Smooth muscle cell of the pulmonary artery (primary cell): ENCODE data around the gene COL26A1. TPM values are rescaled to one million over a fixed set of nuclear protein-coding genes. Genes with fewer than 3 reads are reported as not detected.

Experiments used
- total RNA-seq: library from RNA; depleted of rRNA; stranded (reverse); fragments of >200 nt; gene quantifications from 2 replicates; pipeline ENCODE4 v1.2.3, GENCODE V29; 2014

COL26A1 gene
- total RNA-seq: not detected in 2 replicates

DNA sequence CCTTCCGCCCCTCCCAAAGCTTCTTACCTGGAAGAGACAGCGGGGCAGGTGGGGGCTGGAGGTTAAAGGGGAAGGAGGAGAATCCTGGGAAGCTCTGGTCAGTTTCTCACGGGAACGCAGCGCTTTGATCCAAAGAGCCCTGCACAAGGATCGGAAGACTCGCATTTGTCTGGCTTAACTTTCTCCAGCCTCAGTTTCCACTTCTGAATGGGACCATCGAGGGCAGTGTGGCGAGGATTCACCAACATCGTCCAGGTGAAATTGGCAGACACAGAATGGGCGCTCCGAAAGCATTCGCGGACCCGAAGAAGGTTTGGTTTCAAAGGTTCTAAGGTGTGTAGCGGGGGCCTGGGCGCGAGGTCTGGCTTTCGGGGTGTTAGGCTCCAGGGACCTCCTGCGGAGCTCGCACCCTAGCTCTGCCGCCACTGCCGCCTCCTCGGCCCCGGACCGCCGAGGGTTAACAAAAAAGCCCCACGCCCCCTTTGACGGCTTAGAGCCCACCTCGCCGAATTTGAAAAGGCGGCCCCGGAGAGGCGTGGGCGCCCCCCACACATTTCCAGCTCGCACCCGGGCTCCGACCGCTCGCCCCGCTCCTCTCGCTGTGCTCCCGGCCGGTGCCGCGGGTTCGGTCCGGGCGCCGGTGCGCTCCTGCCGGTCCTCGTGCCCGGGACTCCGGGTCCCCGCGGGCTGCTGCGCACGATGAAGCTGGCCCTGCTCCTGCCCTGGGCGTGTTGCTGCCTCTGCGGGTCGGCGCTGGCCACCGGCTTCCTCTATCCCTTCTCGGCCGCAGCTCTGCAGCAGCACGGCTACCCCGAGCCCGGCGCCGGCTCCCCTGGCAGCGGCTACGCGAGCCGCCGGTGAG lies at the start of gene COL26A1:
Gene COL26A1, plus strand, starts transcription at position 542 of the 862 bp plus-strand sequence. Its CDS starts 158 bp downstream, at position 700.

DNA sequence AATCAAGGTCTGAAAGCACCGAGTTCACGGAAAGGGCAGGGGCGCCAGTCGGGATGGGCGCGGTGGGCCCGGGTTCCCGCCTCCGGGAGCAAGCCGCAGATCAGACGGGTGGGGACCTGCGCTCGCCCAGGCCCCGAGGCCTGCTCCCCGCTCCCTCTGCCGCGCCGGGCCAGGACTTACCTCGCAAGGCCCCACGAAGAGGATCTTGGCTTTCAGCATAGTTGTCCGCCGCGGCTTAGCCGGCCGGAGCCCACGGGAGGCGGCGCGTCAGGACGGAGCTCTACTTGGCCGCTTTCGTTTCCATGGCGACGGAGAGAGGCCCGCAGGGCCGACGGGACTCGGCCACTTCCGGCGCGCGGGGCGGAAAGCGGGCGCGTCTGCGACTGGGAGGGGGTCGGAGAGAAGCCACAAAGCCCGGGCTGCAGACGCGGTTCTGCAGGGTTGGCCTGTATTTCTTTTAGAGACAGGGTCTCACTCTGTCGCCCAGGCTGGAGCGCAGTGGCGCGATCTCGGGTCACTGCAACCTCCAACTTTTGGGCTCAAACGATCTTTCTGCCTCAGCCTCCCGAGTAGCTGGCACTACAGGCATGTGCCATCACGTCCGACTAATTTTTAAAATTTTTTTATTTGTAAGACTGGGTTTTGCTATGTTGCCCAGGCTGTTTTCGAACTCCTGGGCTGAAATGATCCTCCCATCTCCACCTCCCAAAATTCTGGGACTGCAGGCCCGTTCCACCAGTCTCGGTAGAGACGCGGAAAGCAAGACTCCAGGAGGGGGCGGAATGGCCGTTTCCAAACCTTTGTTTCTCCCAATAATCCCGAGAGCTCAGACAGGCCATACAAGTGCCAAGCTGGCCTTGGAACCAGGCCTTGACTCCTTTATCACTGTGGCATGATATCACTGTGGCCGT lies 40.9 kb upstream of the COL26A1 start, which contains the start of gene IFT22:
Gene IFT22, minus strand, starts transcription at position 322 of the 911 bp plus-strand sequence. Its CDS starts 103 bp downstream, at position 219.

Other genes starting within 250 kb of the COL26A1 start
- gene SERPINE1, start 235.8 kb upstream of the COL26A1 start, total RNA-seq: 1,589 and 2,809 TPM in 2 replicates
- 87.7 and 89.2 TPM in 2 replicates for gene AP1S1, start 208.4 kb upstream of the COL26A1 start, total RNA-seq
- gene VGF, start 197.3 kb upstream of the COL26A1 start, total RNA-seq: 0.07 and 0.26 TPM in 2 replicates
- not detected in 2 replicates for gene NAT16, start 182.6 kb upstream of the COL26A1 start, total RNA-seq
- gene MOGAT3, start 161.8 kb upstream of the COL26A1 start, total RNA-seq: not detected in 2 replicates
- 164 and 240 TPM in 2 replicates for gene PLOD3, start 145.3 kb upstream of the COL26A1 start, total RNA-seq
- gene ZNHIT1, start 144.7 kb upstream of the COL26A1 start, total RNA-seq: 50.3 and 60.0 TPM in 2 replicates
- gene CLDN15, start 125.1 kb upstream of the COL26A1 start, total RNA-seq: 3.1 and 4.3 TPM in 2 replicates
- gene FIS1, start 117.8 kb upstream of the COL26A1 start, total RNA-seq: 101 and 107 TPM in 2 replicates
- 23.2 and 25.3 TPM in 2 replicates for gene IFT22, start 41.1 kb upstream of the COL26A1 start, total RNA-seq